ENCODE measurements around the gene LEFTY2. TPM values are rescaled to one million over a fixed set of nuclear protein-coding genes. Genes with fewer than 3 reads are reported as not detected.
"Not testable (repeated sequence)": the region's sequence is repeated elsewhere in the genome, so short reads cannot be mapped to it uniquely, and the experiment has no call there.

Gene LEFTY2
- total RNA-seq, 1 donor = under 0.01 TPM

DNA sequence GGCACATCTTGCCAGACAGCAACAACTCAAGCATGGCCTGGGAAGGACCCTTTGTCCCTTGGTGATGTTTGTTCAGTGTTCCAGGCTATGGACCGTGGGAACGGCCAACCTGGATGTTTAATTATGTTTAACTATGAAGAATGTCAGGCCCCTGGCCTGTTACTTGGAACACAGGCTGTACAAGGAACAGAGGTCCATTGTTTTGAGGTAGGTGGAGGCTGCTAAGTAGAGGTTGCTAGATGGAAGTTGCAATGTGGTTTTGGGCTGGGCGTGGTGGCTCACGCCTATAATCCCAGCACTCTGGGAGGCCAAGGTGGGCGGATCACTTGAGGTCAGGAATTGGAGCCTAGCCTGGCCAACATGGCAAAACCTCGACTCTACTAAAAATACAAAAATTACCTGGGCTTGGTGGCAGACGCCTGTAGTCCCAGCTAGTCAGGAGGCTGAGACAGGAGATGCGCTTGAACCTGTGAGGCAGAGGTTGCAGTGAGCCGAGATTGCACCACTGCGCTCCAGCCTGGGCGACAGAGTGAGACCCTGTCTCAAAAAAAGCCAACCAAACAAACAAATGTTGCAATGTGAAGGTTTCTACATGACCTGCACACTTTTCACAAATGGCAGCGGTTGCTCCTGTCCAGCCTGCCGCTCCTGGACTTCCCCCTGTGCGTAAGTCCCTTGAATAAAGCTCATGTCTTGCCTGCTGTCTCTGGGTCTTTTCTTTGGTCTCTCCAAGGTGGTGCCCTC is 49.6 kb downstream of the LEFTY2 start:
- DNase-seq (ENCODE audit: low read depth) = no peak
- no peak for TF ChIP-seq CTCF (IDR thresholded peaks at IDR 0.05; ENCODE audit: insufficient read depth, low read depth, low read length)
- H3K4me3 ChIP-seq (ENCODE audit: low read depth, low read length) = no peak overlapping the region

DNA sequence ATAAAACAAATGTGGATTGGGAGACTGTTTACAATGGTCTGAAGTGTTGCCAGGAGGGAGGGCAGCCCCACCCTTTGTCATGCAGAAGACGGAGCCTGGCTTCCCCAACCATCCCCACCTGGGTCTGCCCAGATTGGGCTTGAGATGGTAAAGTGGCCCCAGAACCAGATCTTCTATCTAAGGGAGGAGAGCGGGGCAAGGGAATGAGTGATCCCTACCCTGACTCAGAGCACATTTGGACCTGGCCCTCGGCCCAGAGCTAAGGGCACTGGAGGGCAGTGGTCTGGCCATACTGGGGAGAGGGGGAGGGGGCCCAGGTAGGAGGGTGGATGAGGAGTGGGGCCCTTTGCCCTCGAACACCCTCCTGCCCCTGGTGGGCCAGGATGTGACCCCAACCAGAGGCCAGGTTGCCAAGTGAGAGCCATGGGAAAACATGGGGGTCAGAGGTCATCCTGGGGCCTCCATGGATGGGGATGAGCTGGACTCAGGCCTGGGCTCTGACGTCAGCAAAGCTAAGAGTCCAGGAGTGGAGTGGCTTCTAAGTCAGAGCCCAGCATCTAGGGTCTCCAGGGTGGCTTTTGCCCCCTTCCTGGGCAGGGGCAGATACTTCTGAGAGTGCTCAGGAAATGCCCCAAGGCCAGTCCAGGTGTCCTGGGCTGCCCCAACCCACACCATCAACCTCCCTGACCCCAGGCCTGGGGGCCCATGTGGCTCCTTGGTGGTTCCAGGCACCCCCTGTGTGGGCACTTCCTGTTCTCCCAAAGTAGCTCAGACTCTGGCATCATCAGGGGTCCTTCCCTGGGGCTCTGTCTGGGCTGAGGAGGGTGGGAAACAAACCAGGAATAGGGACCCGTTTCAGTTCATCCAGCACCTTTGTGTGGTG is 50.4 kb downstream of the LEFTY2 start:
- DNase-seq (ENCODE audit: low read depth) = no peak
- no peak for TF ChIP-seq CTCF (IDR thresholded peaks at IDR 0.05; ENCODE audit: insufficient read depth, low read depth, low read length)
- H3K4me3 ChIP-seq (ENCODE audit: low read depth, low read length) = no peak overlapping the region

GRCh38 chr1:225889743-225890142 is 51.3 kb downstream of the LEFTY2 start:
- H3K4me3 ChIP-seq (ENCODE audit: low read depth, low read length) = no peak overlapping the region
- no peak for DNase-seq (ENCODE audit: low read depth)
- TF ChIP-seq CTCF (IDR thresholded peaks at IDR 0.05; ENCODE audit: insufficient read depth, low read depth, low read length) = no peak

GRCh38 chr1:225888898-225889601 is 52.0 kb downstream of the LEFTY2 start, which contains the start of gene LEFTY1:
Gene LEFTY1 (minus strand): TSS chr1:225889146. CDS start chr1:225889066, 80 bp downstream.
- TF ChIP-seq CTCF (IDR thresholded peaks at IDR 0.05; ENCODE audit: insufficient read depth, low read depth, low read length) = no peak
- peak; percentile 67 for DNase-seq (ENCODE audit: low read depth)
- H3K4me3 ChIP-seq (ENCODE audit: low read depth, low read length) = no peak within 1 kb of the TSS

GRCh38 chr1:225888289-225888897 is 52.6 kb downstream of the LEFTY2 start:
- TF ChIP-seq CTCF (IDR thresholded peaks at IDR 0.05; ENCODE audit: insufficient read depth, low read depth, low read length) = no peak
- H3K4me3 ChIP-seq (ENCODE audit: low read depth, low read length) = no peak overlapping the region
- no peak for DNase-seq (ENCODE audit: low read depth)

DNA sequence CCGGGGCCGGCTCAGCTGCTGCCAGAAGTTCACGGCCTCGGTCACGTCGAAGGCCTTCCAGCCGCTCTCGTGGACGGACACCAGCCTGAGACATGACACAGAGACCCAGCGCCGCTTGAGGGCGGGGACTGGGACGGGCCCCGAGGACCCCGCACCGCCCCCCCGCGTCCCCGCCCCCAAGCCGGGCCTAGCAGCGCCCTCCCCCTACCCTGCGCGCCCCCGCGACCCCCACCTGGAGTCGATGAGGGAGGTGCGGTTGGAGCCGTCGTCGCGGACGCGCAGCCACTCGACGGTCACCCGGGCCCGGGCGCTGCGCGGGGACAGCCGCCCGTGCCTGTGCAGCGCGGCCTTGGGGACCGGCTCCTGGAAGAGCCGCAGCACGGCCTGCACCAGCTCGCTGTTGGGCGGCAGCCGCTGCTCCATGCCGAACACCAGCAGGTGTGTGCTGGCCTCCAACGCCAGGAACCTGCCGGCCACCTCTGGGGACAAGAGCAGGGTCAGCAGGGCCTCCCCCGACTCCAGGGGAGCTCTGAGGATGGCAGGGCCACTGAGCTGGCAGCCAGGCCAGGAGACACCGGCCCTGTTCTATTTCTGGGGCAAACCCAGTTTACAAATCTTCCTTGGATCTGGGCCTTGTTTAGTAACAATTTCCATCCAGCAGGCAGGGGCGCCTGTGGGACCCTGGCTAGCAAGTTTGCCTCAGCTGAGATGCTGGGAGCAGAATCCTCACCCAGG is 53.3 kb downstream of the LEFTY2 start:
- DNase-seq (ENCODE audit: low read depth); H3K4me3 ChIP-seq (ENCODE audit: low read depth, low read length): not testable (repeated sequence)

All from fibroblast of villous mesenchyme (primary cell).